HG03103 (cell line): ENCODE results near the gene CBLB.

Experiments
- ATAC-seq: cut with Tn5 transposase; IDR thresholded peaks from one replicate; pipeline ENCODE4 v1.9.1; 2021; ENCODE audit warnings: low read depth; ENCODE audit not compliant: unreplicated experiment

Gene CBLB

DNA sequence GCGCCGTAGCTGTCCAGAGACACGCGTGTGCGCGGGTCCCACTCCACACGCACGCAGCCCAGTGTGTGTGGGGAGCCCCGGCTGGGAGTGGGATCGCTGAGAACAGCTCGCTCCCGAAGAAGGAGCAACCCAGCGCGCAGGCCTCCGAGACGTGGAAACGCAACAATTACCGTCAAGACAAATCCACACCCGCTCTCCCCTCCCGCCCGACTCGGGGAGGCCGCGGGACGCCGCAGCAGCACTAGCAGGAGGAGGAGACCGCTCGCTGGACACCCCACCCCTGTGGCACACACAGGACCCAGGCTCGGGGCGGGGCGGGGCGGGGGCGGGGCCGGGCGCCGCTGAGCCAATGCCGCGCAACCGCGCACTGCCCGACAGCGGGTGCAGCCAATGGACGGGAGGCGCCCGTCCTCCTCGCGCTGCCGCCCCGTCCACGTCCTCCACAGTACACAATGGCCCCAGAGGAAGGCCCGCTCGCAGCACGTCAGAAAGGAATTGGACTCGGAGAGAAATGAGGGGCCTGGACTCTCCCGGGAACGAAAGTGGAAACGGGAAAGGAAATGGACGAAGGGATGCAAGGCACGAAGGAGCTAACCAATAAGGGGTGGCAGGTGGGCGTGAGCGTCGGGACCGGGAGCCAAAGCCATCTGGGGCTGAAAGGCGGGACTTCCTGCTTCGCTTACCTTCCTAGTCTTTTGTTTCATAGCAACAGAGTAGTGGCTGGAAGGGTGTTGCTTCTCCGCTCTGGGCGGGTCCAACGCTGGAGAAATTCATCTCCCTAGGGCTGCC is at the start of gene CBLB:
CBLB (minus strand) TSS at position 271 of the 789 bp plus-strand sequence. CDS start 1,435 bp downstream, outside the sequence.
- peak; percentile 78 for ATAC-seq

- ATAC-seq, result no peak
These were observed 48.0 kb upstream of the CBLB start for GRCh38 chr3:105916767-105917166.

DNA sequence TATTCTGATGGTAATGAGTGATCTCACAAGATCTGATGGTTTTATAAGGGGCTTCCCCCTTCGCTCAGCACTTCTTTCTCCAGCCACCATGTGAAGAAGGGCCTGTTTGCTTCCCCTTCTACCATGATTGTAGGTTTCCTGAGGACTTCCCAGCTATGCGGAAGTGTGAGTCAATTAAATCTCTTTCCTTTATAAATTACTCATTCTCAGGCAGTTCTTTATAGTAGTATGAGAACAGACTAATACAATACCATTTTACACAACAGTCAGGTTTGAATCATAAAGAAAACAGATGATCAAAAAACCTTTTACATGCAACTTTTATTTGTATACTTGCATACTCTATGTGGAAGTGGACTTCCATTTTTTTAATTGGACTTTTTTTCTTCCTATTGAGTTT is 46.7 kb upstream of the CBLB start:
- no peak for ATAC-seq

- ATAC-seq, result no peak
These were observed 44.8 kb upstream of the CBLB start for GRCh38 chr3:105913616-105914015.

- ATAC-seq, result no peak
These were observed 44.1 kb upstream of the CBLB start for GRCh38 chr3:105912891-105913290.

GRCh38 chr3:105911496-105911895 is 42.7 kb upstream of the CBLB start:
- ATAC-seq, result no peak

GRCh38 chr3:105907777-105908176 is 39.0 kb upstream of the CBLB start:
- peak; percentile 70 for ATAC-seq

DNA sequence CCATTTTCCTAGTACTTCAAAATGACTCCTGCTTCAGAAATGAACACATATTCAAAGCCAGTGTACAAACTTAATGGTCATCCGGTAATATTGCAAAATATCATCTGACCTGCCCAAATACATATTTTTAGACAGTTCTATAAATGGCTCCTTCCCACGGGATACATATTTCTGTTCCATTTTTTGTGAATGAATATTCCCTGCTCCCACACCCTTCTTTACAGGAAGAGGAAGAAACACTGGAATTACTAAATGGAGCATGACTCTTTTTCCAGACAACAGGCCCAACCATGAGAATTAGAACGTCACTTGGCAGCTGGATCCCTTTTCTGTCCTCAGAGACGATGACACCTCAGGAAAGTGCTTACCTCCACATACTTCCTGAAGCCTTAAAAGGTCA is 38.0 kb upstream of the CBLB start:
- ATAC-seq, result no peak

GRCh38 chr3:105906345-105906744 is 37.5 kb upstream of the CBLB start:
- ATAC-seq, result no peak

DNA sequence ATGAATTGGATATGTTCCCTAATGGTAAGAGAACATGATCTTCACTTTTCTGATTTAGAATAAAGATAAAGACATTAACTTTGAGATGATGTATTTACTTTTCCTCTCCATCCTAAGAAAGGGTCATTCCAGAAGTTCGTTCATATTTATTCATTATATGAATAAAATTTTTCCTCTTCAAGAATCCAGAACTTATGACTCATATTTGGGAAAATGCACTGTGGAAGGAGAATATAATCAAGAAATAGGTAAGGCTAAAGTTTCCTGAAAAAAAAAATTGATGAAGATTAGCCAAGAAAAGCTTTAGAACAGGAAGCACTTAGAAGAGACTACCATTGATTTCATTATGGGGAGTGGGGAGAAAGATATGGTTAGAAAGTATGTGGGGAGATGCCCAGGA is 36.5 kb upstream of the CBLB start:
- ATAC-seq, result no peak

GRCh38 chr3:105904678-105905284 is 36.0 kb upstream of the CBLB start:
- no peak for ATAC-seq

GRCh38 chr3:105904251-105904650 is 35.4 kb upstream of the CBLB start:
- no peak for ATAC-seq

GRCh38 chr3:105899516-105899915 is 30.7 kb upstream of the CBLB start:
- ATAC-seq, result no peak

DNA sequence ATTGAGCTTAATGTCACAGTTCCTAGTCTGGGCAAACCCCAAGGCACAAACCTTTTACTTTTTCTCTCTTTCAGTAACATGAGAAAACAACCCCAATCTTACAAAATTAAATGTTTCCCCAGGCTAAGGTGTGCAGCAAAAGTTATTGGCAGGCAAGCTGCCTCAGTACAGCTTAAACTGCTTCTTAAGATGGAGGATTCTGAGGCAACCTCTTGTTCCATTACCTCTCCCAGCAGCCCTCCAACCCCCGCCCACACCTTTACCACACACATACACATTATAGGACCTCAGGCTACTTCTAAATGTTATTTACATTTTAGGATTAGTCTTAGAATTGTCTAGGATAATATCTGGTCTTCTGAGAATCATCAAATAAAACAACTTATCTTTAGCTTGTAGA is 22.3 kb upstream of the CBLB start:
- no peak for ATAC-seq

GRCh38 chr3:105888621-105889579 is 20.1 kb upstream of the CBLB start:
- no peak for ATAC-seq

DNA sequence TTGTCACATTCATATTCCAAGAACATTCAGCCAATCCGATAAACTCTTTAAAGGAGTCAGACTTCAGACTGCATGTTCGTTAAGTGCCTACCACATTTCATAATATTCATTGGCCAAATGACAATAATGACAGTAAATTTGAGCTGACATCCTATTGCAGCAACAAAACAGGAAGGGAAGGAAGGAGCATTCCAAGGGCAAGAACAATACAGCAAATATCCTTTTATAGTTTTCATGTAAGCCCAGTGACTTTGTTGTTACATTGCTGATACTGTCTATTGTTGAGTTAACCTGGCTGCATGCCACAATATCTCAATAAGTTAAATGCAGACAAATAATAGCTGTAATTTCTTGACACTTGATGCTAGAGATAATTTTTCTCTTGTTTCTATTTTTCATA is 16.4 kb upstream of the CBLB start:
- ATAC-seq, result no peak

GRCh38 chr3:105883798-105884377 is 15.1 kb upstream of the CBLB start:
- ATAC-seq, result no peak

GRCh38 chr3:105880681-105881290 is 12.0 kb upstream of the CBLB start:
- ATAC-seq, result no peak

DNA sequence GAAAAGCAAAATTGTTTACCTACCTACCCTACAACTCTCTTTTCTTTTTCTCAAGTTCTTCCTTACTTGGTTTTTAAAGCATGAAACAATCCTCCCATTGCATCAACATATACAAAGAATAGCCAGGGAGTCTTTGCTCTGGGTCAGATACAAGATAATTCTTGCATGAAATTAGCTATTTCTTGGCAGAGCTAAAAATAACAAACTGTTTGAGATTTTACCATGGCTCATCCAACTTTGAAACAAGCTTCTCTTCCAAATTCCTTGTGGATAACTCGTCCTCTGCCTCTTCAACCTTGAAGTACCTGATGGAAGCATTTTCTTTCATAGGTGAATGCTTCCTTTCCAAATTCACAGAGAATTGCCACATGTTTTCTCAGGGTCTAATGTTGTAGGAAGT is 9.2 kb upstream of the CBLB start:
- no peak for ATAC-seq

DNA sequence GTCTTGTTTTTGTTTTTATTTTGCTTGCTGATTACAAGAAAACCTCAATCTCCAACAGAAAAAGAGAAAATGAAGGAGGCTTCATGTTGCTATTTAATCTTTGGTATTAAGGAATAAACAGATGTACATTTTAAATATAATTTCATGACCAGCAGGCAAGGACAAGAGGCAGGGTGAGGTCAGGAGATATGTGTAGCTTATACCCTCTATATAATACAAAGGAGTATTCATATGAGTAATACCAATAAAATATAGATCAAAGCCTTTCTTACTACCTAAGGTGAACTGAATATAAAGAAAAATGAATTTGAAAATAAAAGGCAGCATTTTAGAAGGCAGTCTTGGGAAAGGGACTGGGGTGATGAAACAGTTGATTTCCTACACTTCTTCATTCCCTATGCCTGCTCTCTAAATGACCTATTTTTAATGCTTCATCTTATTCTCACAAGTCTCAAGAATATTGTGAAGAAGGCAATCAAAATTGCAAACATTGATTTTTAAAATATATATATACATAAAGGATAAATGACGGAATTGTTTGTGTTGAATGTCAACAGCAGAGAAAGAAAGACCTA is 8.6 kb upstream of the CBLB start:
- ATAC-seq, result no peak
